IMR-90 (cell line): ENCODE data around the gene LRRC75B. TPM values are rescaled to one million over a fixed set of nuclear protein-coding genes. Genes with fewer than 3 reads are reported as not detected.

Experiments
- ATAC-seq: fragments of 200-7000 bp; cut with Tn5 transposase; 2 replicates; pipeline ENCODE4 v1.9.1; 2020; ENCODE audit warnings: low read depth, mild to moderate bottlenecking, moderate library complexity
- BruUV-seq: library from RNA; stranded (reverse); fragments of 400-500 nt; replicated peaks from 2 replicates; lab custom pipeline; 2021; lab: Mats Ljungman, UMichigan
- CTCF ChIA-PET: fragments of 300-600 bp; formaldehyde crosslinking; extraction: SDS; loops from one replicate; lab custom pipeline; 2021; ENCODE audit warnings: antibody characterized with exemption; lab: Yijun Ruan, JAX
- POLR2A ChIA-PET: fragments of 300-600 bp; sonication (Branson Sonifier 250); formaldehyde crosslinking; loops from one replicate; lab custom pipeline; 2022; ENCODE audit warnings: antibody characterized with exemption; ENCODE audit not compliant: unreplicated experiment; lab: Charles Lee
- DNase-seq: peaks from one replicate; pipeline ENCODE4 v3.0.0; 2013
- H2AFZ ChIP-seq: replicated peaks from 2 replicates; pipeline ENCODE3; 2013; ENCODE audit warnings: low read length, mild to moderate bottlenecking; ENCODE audit not compliant: poor library complexity
- H2AK5ac ChIP-seq: 2 replicates; pipeline ENCODE4 v1.6.1; 2013; ENCODE audit warnings: low read depth, low read length, inconsistent platforms
- H2AK9ac ChIP-seq: replicated peaks from 2 replicates; pipeline ENCODE3; 2013; ENCODE audit warnings: mild to moderate bottlenecking, low read depth, low read length, moderate library complexity; ENCODE audit not compliant: poor library complexity
- H2BK120ac ChIP-seq: 2 replicates; pipeline ENCODE4 v1.6.1; 2013; ENCODE audit warnings: low read depth, low read length, inconsistent platforms
- H2BK15ac ChIP-seq: 3 replicates; pipeline ENCODE4 v1.6.1; 2013; ENCODE audit warnings: low read depth, low read length, inconsistent platforms
- H2BK20ac ChIP-seq: 2 replicates; pipeline ENCODE4 v1.6.1; 2013; ENCODE audit warnings: low read depth, mild to moderate bottlenecking, inconsistent platforms, low read length, moderate library complexity
- H2BK5ac ChIP-seq: 2 replicates; pipeline ENCODE4 v1.6.1; 2013; ENCODE audit warnings: mild to moderate bottlenecking, low read depth, low read length, inconsistent platforms; ENCODE audit not compliant: poor library complexity, severe bottlenecking
- H3K14ac ChIP-seq: replicated peaks from 2 replicates; pipeline ENCODE4 v1.6.1; 2013; ENCODE audit warnings: low read depth, low read length, inconsistent platforms
- H3K18ac ChIP-seq: 2 replicates; pipeline ENCODE4 v1.6.1; 2013; ENCODE audit warnings: low read depth, low read length, control low read depth
- H3K23ac ChIP-seq: 2 replicates; pipeline ENCODE4 v1.6.1; 2013; ENCODE audit warnings: low read depth, low read length, inconsistent platforms
- H3K27ac ChIP-seq: 2 replicates; pipeline ENCODE4 v1.5.1; 2013; ENCODE audit warnings: mild to moderate bottlenecking, control low read depth, low read length; ENCODE audit not compliant: insufficient read depth
- H3K27me3 ChIP-seq: 2 replicates; pipeline ENCODE4 v1.6.1; 2013; ENCODE audit warnings: low read length; ENCODE audit not compliant: control insufficient read depth, insufficient read depth
- H3K36me3 ChIP-seq: 2 replicates; pipeline ENCODE4 v1.6.1; 2013; ENCODE audit warnings: low read length, mixed read lengths; ENCODE audit not compliant: control insufficient read depth, insufficient read depth
- H3K4ac ChIP-seq: 2 replicates; pipeline ENCODE4 v1.6.1; 2013; ENCODE audit warnings: low read depth, low read length, inconsistent platforms
- H3K4me1 ChIP-seq: 2 replicates; pipeline ENCODE4 v1.6.1; 2013; ENCODE audit warnings: low read length, mixed read lengths; ENCODE audit not compliant: control insufficient read depth, insufficient read depth
- H3K4me2 ChIP-seq: 2 replicates; pipeline ENCODE4 v1.6.1; 2013; ENCODE audit warnings: low read depth, mild to moderate bottlenecking, control low read depth, low read length, moderate library complexity
- H3K4me3 ChIP-seq: 2 replicates; pipeline ENCODE4 v1.5.1; 2013; ENCODE audit warnings: low read depth, mild to moderate bottlenecking, control low read depth, low read length, moderate library complexity; ENCODE audit not compliant: insufficient read depth
- H3K56ac ChIP-seq: 2 replicates; pipeline ENCODE4 v1.6.1; 2013; ENCODE audit warnings: low read length, inconsistent platforms; ENCODE audit not compliant: insufficient read depth; ENCODE audit errors: extremely low read depth
- H3K79me1 ChIP-seq, 2 experiments: 2 replicates each; pipeline ENCODE4 v1.6.1; 2013; ENCODE audit warnings: low read length in 2 of 2, inconsistent platforms in 1 of 2, low read depth in 1 of 2
- H3K9ac ChIP-seq: 2 replicates; pipeline ENCODE4 v1.6.1; 2013; ENCODE audit warnings: low read depth, low read length, control low read depth
- H3K9me1 ChIP-seq: 2 replicates; pipeline ENCODE4 v1.6.1; 2013; ENCODE audit warnings: low read length, inconsistent platforms; ENCODE audit not compliant: insufficient read depth
- H3K9me3 ChIP-seq: 2 replicates; pipeline ENCODE4 v1.6.1; 2013; ENCODE audit warnings: low read length; ENCODE audit not compliant: control insufficient read depth, insufficient read depth
- H4K20me1 ChIP-seq: 2 replicates; pipeline ENCODE4 v1.6.1; 2013; ENCODE audit warnings: low read length, inconsistent platforms; ENCODE audit not compliant: insufficient read depth
- H4K5ac ChIP-seq: 2 replicates; pipeline ENCODE4 v1.6.1; 2013; ENCODE audit warnings: mild to moderate bottlenecking, low read depth, low read length, control low read depth
- H4K8ac ChIP-seq, 2 experiments: 2 replicates each; pipeline ENCODE4 v1.6.1; 2013; ENCODE audit warnings: low read depth in 2 of 2, low read length in 2 of 2, control low read depth in 1 of 2, inconsistent platforms in 1 of 2
- H4K91ac ChIP-seq: 2 replicates; pipeline ENCODE4 v1.6.1; 2013; ENCODE audit warnings: low read depth, low read length, inconsistent platforms; ENCODE audit not compliant: insufficient read depth
- BHLHE40 ChIP-seq: fragments of 150-350 bp; IDR thresholded peaks from 2 replicates; pipeline ENCODE4 v1.6.1; 2016; ENCODE audit warnings: mild to moderate bottlenecking, low read depth, low read length
- CEBPB ChIP-seq: IDR thresholded peaks from 2 replicates; pipeline ENCODE4 v1.6.1; 2012; ENCODE audit warnings: low read depth, low read length, improper control_type of control experiment
- CHD1 ChIP-seq: IDR thresholded peaks from 2 replicates; pipeline ENCODE4 v1.6.1; 2012; ENCODE audit warnings: low read depth, low read length, improper control_type of control experiment
- CTCF ChIP-seq: conservative IDR thresholded peaks from 2 replicates; pipeline ENCODE4 v1.5.1; 2012; ENCODE audit warnings: mild to moderate bottlenecking, low read depth, low read length, improper control_type of control experiment
- FOS ChIP-seq: fragments of 150-350 bp; IDR thresholded peaks from 2 replicates; pipeline ENCODE4 v1.6.1; 2016; ENCODE audit warnings: low read depth, low read length
- MAZ ChIP-seq: IDR thresholded peaks from 2 replicates; pipeline ENCODE4 v1.6.1; 2012; ENCODE audit warnings: low read depth, mild to moderate bottlenecking, low read length, improper control_type of control experiment, moderate library complexity, borderline replicate concordance
- MXI1 ChIP-seq: IDR thresholded peaks from 2 replicates; pipeline ENCODE4 v1.6.1; 2012; ENCODE audit warnings: low read depth, mild to moderate bottlenecking, low read length, moderate library complexity, borderline replicate concordance
- RAD21 ChIP-seq: IDR thresholded peaks from 2 replicates; pipeline ENCODE4 v1.6.1; 2012; ENCODE audit warnings: low read length, improper control_type of control experiment
- WGBS, 2 experiments: methylation state at CpG; one replicate each; pipeline versions ENCODE4 v1.1.5 to v1.1.7; 2013; ENCODE audit warnings: missing lambda C conversion rate in 2 of 2; ENCODE audit not compliant: insufficient read length in 1 of 2; ENCODE audit errors: extremely low coverage in 2 of 2; 5-methylcytosine and 5-hydroxymethylcytosine counted together
- dilution Hi-C: fragments of 300-500 bp; cut with HindIII; formaldehyde crosslinking; loops from one replicate; pipeline ENCODE4 v1.14.3; 2018; ENCODE audit warnings: low sequenced_read_pairs; ENCODE audit not compliant: unreplicated experiment
- in situ Hi-C: fragments of 300-500 bp; cut with MboI; formaldehyde crosslinking; loops from 3 replicates; pipeline ENCODE4 v1.14.3; 2019; ENCODE audit warnings: low sequenced_read_pairs, inconsistent platforms, mixed read lengths
- intact Hi-C: fragments of 100-400 bp; cut with micrococcal nuclease; formaldehyde crosslinking; loops from 2 replicates; pipeline ENCODE4 v1.10.0; 2022
- polyA plus RNA-seq, 3 experiments: library from polyadenylated mRNA; depleted of rRNA; stranded (reverse); fragments of >200 nt; gene quantifications; 2 replicates each; pipeline ENCODE4 v1.2.3, GENCODE V29; 2012; ENCODE audit warnings: low replicate concordance in 1 of 3
- total RNA-seq: library from RNA; depleted of rRNA; stranded (reverse); fragments of >200 nt; gene quantifications from 2 replicates; pipeline ENCODE4 v1.2.3, GENCODE V29; 2012

Gene LRRC75B
- total and polyA plus RNA-seq, 2 of the 4 experiments (the other 2 are of a cell fraction) = 1.6 to 10.7 TPM

GRCh38 chr22:24548812-24549211, 44.1 kb downstream of the LRRC75B start:
- no peak for DNase-seq
- Histone ChIP-seq H3K9me1 (peaks cover 23% of the 10 kb centered on the region), H2AFZ (no peak overlapping the region), H3K9me3 (no peaks in the 10 kb centered on the region), H4K20me1 (peaks cover 45% of the 10 kb centered on the region), H4K8ac (no peak overlapping the region), H3K56ac (no peak overlapping the region), H3K9ac (no peak overlapping the region), H3K4me3 (no peak overlapping the region), H2AK9ac (no peak overlapping the region), H2BK5ac (no peak overlapping the region), H3K27ac (no peak overlapping the region), H3K27me3 (no peaks in the 10 kb centered on the region), H3K4me2 (no peak overlapping the region), H3K36me3 (peaks cover 35% of the 10 kb centered on the region), H3K14ac (no peak overlapping the region), H4K91ac (no peak overlapping the region), H3K4ac (no peak overlapping the region), H2BK15ac (no peak overlapping the region), H3K79me1 (peaks cover 32 to 86% of the 10 kb centered on the region in 2 experiments), H3K4me1 (peaks cover 8% of the 10 kb centered on the region), H3K23ac (no peak overlapping the region), H4K5ac (no peak overlapping the region), H3K18ac (no peak overlapping the region), H2BK120ac (no peak overlapping the region), H2AK5ac (no peak overlapping the region), H2BK20ac (no peak overlapping the region)
- ChIA-PET POLR2A (no interaction called here), CTCF (no interaction called here)
- no peak for ATAC-seq
- dilution Hi-C loops (no loop called here), intact Hi-C loops (no loop called here), in situ Hi-C loops (no loop called here)
- BruUV-seq = no TSS peak
- no peak for TF ChIP-seq MXI1
- TF ChIP-seq CTCF = no peak
- no peak for TF ChIP-seq CHD1
- no peak for TF ChIP-seq RAD21
- TF ChIP-seq BHLHE40 = no peak
- no peak for TF ChIP-seq FOS
- no peak for TF ChIP-seq CEBPB
- no peak for TF ChIP-seq MAZ
- WGBS, 2 experiments = 100% methylated on average over 2 of the region's 4 CpGs; no CpG with 5 or more reads in 1 of the 2 experiments
